ENCODE results near the gene UNC13A. TPM values are rescaled to one million over a fixed set of nuclear protein-coding genes. Genes with fewer than 3 reads are reported as not detected.

The UNC13A gene
- total RNA-seq, 1 experiment from 2014 or later = 29.0 TPM

GRCh38 chr19:17624314-17624991, 63.7 kb downstream of the UNC13A start:
- no peaks in the 10 kb centered on the region for H3K9me2 ChIP-seq (ENCODE audit: insufficient read depth)
- H3K4me3 ChIP-seq (replicated peaks in 1 of 2; ENCODE audit: low read depth in 1 of 2, low read length in 2 of 2) = no peak overlapping the region
- H2AFZ ChIP-seq (ENCODE audit: low read depth, low read length, poor library complexity, severe bottlenecking) = no peak overlapping the region
- CTCF ChIA-PET = no interaction called here
- no TSS peak for BruUV-seq (replicated peaks)
- no peak overlapping the region for H3K27ac ChIP-seq (ENCODE audit: low read depth, low read length)
- no peaks in the 10 kb centered on the region for H3K79me2 ChIP-seq (ENCODE audit: insufficient read depth, low read length)
- no peak for TF ChIP-seq POLR2A (IDR thresholded peaks at IDR 0.05; ENCODE audit: borderline replicate concordance, extremely low read depth, insufficient read depth, insufficient read length)
- TF ChIP-seq CEBPB (IDR thresholded peaks at IDR 0.05; ENCODE audit: low read depth) = no peak
- no peak for TF ChIP-seq MAX (IDR thresholded peaks at IDR 0.05)
- no peak for TF ChIP-seq SRF (IDR thresholded peaks at IDR 0.05; ENCODE audit: low read depth)
- no peak for TF ChIP-seq CTCF (IDR thresholded peaks at IDR 0.05 in 2 of 3, conservative IDR thresholded peaks at IDR 0.05 in 1 of 3; ENCODE audit: borderline replicate concordance in 1 of 3, insufficient read depth in 1 of 3, low read depth in 2 of 3, low read length in 2 of 3)
- no peak for TF ChIP-seq ZFX (IDR thresholded peaks at IDR 0.05)
- TF ChIP-seq ATF3 (IDR thresholded peaks at IDR 0.05) = no peak
- no peak for TF ChIP-seq ZBTB33 (IDR thresholded peaks at IDR 0.05; ENCODE audit: extremely low read depth, insufficient replicate concordance, low read length)
- TF ChIP-seq SP1 (IDR thresholded peaks at IDR 0.05; ENCODE audit: low read depth) = no peak
- no peak for TF ChIP-seq TCF7L2 (IDR thresholded peaks at IDR 0.05; ENCODE audit: borderline replicate concordance, extremely low read depth, insufficient read depth, insufficient read length)
- TF ChIP-seq CBX3 (IDR thresholded peaks at IDR 0.05; ENCODE audit: low read depth) = no peak
- TF ChIP-seq EZH2phosphoT487 (IDR thresholded peaks at IDR 0.05; ENCODE audit: borderline replicate concordance) = no peak
- TF ChIP-seq REST (IDR thresholded peaks at IDR 0.05; ENCODE audit: low read depth) = no peak
- TF ChIP-seq EZH2 (IDR thresholded peaks at IDR 0.05) = no peak
- no peak for TF ChIP-seq JUND (IDR thresholded peaks at IDR 0.05)
- no peak for TF ChIP-seq FOSL1 (IDR thresholded peaks at IDR 0.05; ENCODE audit: low read depth)
- TF ChIP-seq ELF1 (IDR thresholded peaks at IDR 0.05; ENCODE audit: borderline replicate concordance, low read depth) = no peak
- TF ChIP-seq ZNF274 (IDR thresholded peaks at IDR 0.05; ENCODE audit: low read depth, low read length) = no peak
- TF ChIP-seq YY1 (IDR thresholded peaks at IDR 0.05; ENCODE audit: extremely low read depth, insufficient replicate concordance, low read depth, low read length) = no peak
- POLR2A ChIA-PET = no interaction called here
- RAD21 ChIA-PET (ENCODE audit: low non-redundant PET in 1 of 2, low total read pairs in 2 of 2, uncharacterized antibody in 2 of 2, unreplicated experiment in 2 of 2) = no interaction called here
- DNase-seq (ENCODE audit: low read depth, low spot score) = no peak
- H3K9me3 ChIP-seq (ENCODE audit: control insufficient read depth in 1 of 2, insufficient read depth in 1 of 2, low read depth in 1 of 2, low read length in 2 of 2) = no peaks in the 10 kb centered on the region; a peak in 1 of 4 replicates
- no peak overlapping the region for H3K4me2 ChIP-seq (ENCODE audit: low read length)
- peaks cover 2 to 9% of the 10 kb centered on the region in 2 experiments; a peak in 1 of 4 replicates for H3K36me3 ChIP-seq (ENCODE audit: control insufficient read depth in 1 of 2, insufficient read depth in 2 of 2, low read length in 2 of 2)
- no peak overlapping the region for H3K9ac ChIP-seq (ENCODE audit: low read length)
- intact Hi-C loops (cut with micrococcal nuclease) = no loop called here
- no peak for ATAC-seq
- no peaks in the 10 kb centered on the region for H4K20me1 ChIP-seq (ENCODE audit: insufficient read depth)
- H3K4me1 ChIP-seq (ENCODE audit: control insufficient read depth in 1 of 2, insufficient read depth in 2 of 2, low read length in 2 of 2) = no peaks in the 10 kb centered on the region
- no peaks in the 10 kb centered on the region for H3K27me3 ChIP-seq (ENCODE audit: insufficient read depth, low read length)

All from HCT116 (cell line).